NCI-H1417 treated with DMSO at 0.1 percent for 48 hours (cell line): Measurements from ENCODE around the gene COL9A2.

Experiments used
- DNase-seq: peaks from one replicate; lab custom pipeline; 2025; lab: John Stamatoyannopoulos, UW

The COL9A2 gene

GRCh38 chr1:40303051-40303771 is 13.9 kb downstream of the COL9A2 start:
- no peak for DNase-seq

DNA sequence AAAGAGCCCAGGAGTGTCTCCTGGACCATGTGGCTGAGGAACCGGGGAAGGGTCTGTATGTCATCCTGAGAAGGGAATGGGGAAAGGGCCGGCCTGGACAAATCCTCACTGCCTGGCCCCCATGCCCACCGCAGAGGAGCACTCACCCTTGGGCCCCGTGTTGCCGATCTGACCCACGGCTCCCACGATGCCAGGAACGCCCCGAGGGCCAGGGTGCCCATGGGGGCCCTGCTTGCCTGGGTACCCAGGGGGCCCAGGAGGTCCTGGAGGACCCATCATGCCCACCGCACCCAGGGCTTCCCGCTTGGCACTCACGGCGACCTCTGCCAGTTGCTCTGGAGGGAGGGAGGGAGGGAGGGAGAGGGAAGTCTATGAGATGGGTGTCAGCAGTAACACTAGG is 14.6 kb downstream of the COL9A2 start:
- DNase-seq, result no peak

DNA sequence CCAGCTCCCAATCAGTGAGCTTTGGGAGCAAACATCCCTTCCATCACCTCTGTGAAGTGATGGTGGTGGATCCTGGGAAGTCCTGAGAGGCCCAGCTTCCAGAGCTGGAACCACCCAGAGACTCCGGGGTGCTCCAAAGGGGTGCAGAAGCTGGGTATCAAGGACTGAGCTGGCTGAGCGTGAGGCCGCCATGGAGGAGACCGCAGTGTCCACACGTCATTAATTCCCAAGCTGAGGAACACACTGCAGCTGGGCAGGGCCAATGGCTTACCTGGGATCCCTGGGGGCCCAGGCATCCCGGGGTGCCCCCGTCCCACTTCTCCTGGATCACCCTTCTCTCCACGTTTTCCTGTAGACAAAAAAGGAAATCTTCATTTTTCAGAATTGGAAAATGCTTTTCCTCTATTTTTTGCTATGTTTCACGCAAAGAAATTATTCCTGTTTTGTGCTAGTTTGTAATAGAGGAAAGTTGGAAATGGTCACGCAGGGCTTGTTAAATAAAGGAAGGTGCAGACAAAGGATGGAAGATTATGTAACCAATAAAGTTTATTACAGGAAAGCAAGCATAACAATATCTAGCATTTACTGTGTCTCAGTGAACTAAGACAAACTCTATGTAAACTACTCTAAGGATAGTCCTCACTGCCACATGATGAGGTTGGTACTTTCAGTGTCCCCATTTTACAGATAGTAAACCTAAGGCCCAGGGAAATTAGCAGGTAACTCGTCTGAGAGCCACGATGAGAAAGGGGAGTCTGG is 15.4 kb downstream of the COL9A2 start:
- DNase-seq, result no peak

DNA sequence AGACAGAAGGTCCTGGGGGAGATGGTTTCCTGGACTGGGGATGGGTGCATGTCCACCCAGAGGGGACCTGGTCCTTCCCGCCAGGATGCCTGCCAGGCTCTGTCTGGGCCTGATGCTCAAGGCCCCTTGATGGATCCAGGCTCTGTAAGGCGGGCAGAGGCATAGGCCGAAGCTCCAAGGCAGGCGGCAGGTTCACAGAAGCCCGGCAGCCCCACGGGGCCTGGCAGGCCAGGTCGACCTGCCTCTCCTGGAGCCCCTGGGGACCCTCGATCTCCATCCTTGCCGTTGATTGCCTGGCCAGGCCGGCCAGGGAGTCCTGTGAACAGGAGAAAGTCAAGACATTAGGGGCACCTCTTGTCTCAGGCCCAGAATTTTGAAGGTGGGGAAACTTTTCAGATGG is 16.0 kb downstream of the COL9A2 start:
- no peak for DNase-seq

GRCh38 chr1:40300651-40301050 is 16.4 kb downstream of the COL9A2 start:
- no peak for DNase-seq

GRCh38 chr1:40300249-40300567 is 16.9 kb downstream of the COL9A2 start:
- DNase-seq, result no peak

DNA sequence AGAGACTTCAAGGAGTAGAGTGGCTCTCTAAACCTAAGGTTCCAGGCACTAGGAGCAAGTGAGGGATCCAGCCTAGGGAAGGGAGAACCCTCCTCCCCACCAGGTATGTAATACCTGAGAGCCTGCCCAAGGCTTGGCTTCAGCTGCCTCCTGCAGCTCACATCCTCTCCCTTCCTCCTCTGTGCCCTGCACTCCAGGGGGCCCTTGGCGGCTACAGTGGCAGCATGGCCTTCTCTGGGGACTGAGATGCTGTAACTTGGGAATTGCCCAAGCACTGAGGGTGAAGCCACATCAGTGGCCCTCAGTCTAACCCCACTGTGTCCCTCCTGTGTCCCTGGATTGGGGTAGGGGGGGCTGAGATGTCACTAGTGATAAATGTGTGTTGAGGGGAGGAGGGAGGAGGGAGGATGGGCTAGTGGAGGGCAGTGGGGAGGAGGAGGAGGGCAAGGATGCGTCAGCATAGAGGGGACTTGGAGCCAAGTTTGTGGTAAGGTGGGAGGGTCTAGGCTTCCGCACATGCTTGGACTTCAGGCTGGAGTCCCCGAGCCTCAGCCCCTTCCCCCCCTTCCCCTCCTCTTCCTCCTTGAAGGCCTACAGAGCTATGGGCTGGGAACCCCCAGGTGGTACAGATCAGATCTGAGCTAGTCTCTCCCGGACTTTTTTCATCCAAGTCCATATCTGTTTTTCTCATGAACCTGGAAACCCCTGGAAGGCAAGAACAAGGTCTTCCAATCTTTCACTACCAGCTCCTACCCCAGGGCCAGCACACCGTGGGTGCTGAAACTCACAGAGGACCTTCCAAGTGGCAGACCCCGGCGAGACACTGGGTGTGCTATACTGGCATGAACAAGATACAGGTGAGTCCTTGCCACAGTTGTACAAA is 17.5 kb downstream of the COL9A2 start:
- no peak for DNase-seq

DNA sequence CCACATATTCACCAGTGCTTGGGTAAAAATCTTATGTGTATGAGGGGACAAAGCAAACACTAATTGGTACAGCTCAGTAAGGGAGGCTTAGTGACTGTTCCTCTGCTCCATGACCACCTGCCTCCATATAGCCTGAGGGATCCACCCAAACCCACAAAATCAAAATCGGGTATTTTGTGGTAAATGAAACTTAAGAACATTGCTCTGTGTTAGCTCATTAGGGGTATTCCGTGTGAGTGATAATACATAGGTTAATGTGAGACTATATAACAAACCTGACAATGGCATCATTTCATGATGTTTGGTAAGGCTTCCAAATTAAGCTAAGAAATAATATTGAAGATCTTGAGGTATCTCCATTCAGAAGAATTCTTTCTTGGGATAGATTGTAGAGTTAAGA is 25.8 kb downstream of the COL9A2 start:
- no peak for DNase-seq

DNA sequence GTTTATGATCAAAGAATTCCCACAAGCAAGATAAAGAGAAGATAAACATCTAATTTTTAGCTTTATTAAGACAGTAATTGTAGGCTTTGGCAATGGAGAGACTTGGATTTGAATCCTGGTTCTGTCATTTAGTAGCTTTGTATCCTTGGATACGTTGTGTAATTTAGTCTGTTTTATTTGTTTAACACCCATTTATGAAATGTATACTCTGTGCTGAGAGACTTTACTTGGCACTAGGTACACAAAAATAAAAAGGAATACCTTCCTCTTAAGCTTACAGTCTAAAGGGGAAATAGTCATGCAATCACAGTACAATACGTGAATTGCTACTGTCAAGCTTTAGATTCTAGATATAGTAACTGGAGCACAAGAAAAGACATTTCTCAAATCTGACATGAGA is 35.2 kb downstream of the COL9A2 start:
- no peak for DNase-seq

DNA sequence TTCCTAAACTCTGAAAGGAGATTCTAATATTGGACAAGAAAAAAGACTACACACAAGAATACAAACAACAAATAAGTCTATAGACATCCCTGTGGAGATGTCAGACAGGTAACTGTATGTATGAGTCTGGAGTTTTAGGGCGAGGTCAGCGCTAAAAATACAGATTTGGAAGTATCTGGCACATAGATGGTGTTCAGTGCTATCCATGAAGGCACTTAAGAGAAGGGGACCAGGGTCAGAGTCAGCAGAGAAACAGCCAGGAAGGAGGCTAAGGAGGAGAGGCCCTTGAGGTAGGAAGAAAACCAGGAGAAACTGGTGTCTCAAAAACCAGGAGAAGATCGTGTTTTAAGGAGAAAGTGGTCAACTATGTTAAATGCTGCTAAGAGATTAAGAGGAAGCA is 41.0 kb downstream of the COL9A2 start:
- no peak for DNase-seq

GRCh38 chr1:40274331-40274730 is 42.8 kb downstream of the COL9A2 start:
- DNase-seq, result no peak

DNA sequence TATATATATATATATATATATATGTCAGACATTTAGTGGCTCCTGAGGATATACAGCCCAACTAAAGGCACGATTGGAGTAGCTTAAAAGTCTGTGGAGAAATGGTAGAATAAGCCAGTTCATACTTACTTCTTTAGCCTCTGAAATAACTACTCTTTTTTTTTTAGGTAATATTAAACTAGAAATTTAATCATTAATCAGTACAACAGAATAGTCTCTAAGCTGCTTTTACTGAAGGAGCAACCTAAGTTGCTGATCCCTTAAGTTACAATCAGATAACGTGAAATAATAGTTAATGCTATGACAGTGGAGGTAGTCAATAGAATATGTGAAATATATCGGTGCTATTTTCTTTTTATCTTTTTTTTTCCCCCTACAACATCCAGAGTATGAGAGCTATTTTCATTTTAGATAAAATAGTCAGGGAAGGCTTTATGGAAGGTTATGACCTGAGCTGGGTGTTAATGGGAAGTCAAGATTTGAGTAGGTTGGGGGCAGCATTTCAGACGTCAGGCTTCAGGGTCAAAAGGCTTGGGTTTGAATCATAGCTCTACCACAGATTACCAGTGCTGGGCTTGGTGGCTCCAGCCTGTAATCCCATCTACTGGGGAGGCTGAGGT is 43.4 kb downstream of the COL9A2 start:
- no peak for DNase-seq

DNA sequence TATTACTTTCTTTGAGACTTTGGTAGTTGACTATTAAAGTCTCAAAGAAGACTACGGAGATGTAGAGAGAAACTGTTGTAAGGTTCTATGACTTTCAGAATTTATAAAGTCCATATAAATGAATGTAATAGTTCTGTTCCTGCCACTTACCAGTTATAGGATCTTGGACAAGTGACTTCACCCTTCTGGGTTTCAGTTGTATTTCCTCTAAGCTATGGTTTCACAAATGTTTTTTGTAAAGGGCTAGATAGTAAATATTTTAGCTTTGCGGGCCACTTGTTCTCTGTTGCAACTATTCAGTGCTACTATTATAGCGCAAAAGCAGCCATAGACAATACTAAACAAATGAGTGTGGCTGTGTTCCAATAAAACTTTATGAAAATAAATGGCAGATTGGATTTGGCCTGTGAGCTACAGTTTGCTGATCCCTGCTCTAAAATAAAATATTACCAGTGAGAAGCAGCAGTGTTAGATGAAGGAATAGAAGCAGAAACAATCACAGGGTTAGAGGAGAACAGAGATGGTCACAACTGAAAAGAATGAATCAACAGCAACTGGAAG is 44.4 kb downstream of the COL9A2 start:
- DNase-seq, result no peak

- no peak for DNase-seq
Observed at GRCh38 chr1:40270152-40270834, 46.8 kb downstream of the COL9A2 start.

DNA sequence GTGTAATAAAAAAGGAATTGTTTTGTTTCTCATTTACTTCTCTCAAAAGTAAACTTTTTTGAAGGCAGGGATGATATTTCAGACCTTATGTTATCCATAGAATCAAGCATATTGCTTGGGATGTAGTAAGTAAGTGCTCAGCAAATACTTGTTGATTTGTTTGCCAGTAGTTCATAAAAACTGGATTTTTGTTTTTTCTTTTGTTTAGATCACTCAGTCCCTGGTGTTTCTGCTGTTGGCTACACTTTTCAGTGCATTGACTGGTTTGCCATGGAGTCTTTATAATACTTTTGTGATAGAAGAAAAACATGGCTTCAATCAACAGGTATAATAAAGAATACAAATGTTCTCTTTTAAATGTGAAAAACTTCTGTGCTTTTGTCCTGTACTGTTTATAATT is 48.9 kb downstream of the COL9A2 start:
- DNase-seq, result no peak

DNA sequence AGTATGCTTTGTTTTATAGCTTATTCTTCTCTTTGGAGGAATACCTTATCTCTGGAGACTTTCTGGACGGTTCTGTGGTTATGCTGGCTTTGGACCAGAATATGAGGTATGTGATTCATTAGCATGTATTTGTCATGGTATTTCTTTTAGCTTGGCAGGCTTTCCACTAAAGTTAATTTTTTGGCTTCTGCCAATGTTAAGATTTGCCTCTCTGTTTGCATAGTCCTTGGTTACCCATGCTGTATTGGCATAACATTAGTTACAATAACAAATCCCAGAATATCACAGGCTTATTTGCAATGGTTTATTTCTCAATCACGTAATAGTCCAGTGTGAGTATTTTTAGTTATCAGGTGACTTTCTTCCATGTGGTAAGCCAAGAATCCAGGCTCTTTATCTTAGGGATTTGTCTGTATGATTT is 49.3 kb downstream of the COL9A2 start:
- DNase-seq, result no peak

DNA sequence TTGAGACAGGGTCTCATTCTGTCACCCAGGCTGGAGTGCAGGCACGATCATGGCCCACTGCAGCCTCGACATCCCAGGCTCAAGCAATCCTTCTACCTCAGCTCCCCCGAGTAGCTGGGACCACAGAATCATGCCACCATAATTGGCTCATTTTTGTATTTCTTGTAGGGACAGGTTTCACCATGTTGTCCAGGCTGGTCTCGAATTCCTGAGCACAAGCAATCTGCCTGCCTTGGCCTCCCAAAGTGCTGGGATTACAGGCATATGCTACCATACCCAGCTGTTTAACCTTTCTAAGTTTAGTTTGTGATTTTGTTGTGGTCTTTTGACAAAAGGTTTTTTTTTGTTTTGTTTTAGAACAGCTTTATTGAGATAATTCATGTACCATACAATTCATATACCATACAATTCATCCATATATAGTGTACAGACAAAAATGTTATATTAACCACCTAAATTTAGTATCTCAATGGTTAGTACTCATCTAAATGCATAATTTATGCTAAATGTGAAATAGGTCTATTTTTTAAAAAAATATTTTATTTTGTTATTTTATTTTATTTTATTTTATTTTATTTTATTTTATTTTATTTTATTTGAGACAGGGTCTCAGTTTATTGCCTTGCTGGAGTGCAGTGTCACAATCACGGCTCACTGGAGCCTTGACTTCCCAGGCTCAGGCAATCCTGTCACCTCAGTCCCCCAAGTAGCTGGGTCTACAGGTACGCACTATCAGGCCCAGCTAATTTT is 50.1 kb downstream of the COL9A2 start:
- DNase-seq, result no peak

DNA sequence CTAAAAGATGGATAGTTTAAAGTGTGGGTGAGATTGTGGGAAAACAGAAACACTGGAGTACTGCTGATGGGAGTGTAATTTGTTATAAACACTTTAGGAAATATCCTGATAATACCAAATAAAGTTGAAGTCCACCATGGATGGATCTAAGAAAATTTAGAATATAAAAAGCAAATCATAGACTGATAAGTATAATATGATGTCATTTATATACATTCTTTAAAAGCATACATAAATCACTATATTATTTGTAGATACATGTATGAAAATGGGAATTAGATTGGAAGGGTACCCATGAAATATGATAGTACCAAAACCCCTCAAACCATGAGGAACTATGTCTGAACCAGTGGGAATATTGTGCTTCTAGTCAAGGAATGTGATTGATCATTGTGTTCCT is 51.2 kb downstream of the COL9A2 start:
- DNase-seq, result no peak

DNA sequence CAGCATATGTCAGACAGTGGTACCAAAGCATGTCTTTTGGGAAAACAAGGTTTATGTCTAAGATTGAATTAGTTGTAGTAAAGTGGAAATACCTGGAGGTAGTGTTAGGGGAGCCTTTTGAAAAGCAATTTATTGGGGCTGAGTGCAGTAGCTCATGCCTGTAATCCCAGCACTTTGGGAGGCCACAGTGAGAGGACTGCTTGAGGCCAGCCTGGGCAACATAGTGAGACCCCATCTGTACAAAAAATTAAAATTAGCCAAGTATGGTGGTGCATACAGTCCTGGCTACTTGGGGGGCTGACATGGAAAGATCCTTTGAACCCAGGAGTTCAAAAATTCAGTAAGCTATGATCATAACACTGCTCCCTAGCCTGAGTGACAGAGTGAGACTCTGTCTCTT is 51.8 kb downstream of the COL9A2 start:
- no peak for DNase-seq

DNA sequence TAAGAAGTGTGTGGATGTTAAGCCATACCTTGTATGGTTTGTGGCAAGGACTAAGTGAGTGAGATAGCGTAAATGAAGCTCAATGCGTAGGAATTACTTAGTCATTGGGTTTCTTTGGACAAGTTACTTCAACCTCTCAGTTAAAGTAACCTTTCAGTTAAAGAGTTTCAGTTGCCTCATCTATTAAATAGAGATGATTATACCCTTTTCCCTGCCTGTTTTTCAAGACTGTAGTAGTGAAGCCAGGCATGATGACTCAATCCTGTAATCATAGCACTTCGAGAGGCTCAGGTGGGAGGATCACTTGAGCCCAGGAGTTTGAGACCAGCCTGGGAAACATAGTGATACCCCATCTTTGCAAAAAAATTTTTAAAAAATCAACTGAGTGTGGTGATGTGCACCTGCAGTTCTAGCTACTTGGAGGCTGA is 52.7 kb downstream of the COL9A2 start:
- DNase-seq, result no peak

DNA sequence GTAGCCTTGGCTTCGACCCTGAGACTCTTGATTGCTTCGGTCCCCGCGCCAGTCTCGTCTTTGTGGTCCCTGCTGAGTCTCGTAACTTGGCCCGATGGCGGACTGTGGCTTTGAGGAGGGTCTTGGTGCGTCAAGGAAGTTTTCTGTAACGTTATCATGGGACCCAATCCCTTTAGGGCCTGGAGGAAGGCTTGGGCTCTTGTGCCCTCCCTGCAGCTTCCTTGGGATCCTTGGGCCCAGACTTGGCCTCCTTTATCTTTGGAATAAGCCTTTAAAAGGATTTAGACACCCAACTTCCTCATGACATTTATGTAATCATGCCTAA is 58.7 kb downstream of the COL9A2 start:
- DNase-seq, result no peak
